GM12801 (cell line): Measurements from ENCODE around the gene SPIB.

ENCODE experiments used
- CTCF ChIP-seq: IDR thresholded peaks from one replicate; pipeline ENCODE4 v1.5.1; 2011; ENCODE audit warnings: control low read depth; ENCODE audit not compliant: insufficient read length; ENCODE audit errors: extremely low read depth

Gene SPIB

DNA sequence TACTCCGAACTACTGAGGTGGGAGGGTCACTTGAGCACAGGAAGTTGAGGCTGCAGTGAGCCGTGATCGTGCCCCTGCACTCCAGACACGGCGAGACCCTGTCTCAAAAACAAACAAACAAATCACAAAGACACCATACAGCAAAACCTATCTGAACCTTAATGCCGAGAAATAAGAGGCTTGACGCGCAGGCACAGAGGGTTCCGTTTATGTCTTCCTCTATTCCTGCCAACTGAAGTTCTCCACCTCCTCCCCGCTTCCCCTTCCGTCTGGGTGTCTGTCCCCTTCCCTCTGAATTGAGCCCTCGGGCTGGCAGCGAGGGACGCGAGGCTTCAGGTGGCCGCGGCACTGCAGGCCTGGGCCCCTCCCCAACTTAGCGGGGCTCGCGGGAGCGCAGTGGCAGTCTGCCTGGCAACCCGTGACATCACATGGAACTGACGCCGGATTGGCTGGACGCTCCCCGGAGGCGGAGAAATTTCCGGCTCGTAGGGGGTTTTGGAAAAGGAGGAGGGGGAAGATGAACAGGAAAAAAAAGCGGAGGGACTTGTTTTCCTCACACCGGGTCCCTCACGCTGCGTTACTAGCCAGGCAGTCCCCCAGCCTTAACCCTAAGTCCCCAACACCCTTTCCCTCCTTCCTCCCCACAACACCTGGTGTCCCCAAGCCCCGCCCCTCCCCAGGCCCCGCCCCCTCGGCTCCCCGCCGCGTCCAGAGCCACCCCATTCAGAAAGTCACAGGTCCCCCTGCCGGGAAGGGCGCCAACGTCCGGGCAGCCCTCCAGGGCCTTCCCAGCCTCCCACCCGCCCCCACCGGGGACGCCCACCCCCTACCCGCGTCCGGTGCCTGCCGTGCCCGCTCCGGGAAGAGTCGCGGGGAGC, 12.8 kb downstream of the SPIB start:
- no peak for TF ChIP-seq CTCF

- no peak for TF ChIP-seq CTCF
Observed at GRCh38 chr19:50432221-50433028, 13.7 kb downstream of the SPIB start, which contains the start of gene MYBPC2. TSS of gene MYBPC2 (plus strand) at chr19:50432892. CDS start at chr19:50432954, 62 bp downstream.

- no peak for TF ChIP-seq CTCF
Observed at GRCh38 chr19:50433201-50434180, 14.8 kb downstream of the SPIB start.

- no peak for TF ChIP-seq CTCF
Observed at GRCh38 chr19:50434525-50434924, 15.8 kb downstream of the SPIB start.

DNA sequence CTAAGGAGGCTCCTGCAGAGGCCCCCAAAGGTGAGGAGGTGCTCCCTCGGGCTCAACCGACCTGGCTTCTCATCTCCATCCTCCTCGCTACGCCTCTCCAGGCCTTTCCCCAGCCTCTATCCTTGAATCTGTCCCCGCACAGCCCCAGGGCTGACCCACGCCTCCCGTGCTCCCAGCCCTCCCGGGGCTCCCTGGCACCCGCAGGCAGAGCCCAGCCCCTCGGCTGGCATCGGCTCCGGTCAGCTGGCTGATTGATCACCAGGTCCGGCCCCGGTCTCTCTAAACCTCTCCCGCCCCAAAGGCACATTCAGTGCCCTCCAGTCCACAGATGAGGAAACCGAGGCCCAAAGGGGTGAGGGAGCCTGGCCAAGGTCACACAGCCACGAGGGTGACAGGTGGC, 16.5 kb downstream of the SPIB start:
- TF ChIP-seq CTCF, result no peak

- TF ChIP-seq CTCF, result no peak
Observed at GRCh38 chr19:50435627-50436026, 16.9 kb downstream of the SPIB start.
